Smooth muscle cell (in vitro differentiated cells): Measurements from ENCODE around the gene CXCL5. TPM values are rescaled to one million over a fixed set of nuclear protein-coding genes. Genes with fewer than 3 reads are reported as not detected.

Experiments
- DNase-seq: peaks from one replicate; lab custom pipeline; 2025; ENCODE audit not compliant: unreplicated experiment; lab: John Stamatoyannopoulos, UW
- H2AFZ ChIP-seq: fragments of 200-600 bp; sonication (generic); 2 replicates; pipeline ENCODE4 v1.6.0; 2016; ENCODE audit warnings: antibody characterized with exemption, low read depth, mild to moderate bottlenecking
- H3F3A ChIP-seq: fragments of 200-600 bp; sonication (generic); 2 replicates; pipeline ENCODE4 v1.6.0; 2017; ENCODE audit warnings: antibody characterized with exemption, low read depth
- H3K27ac ChIP-seq: fragments of 200-600 bp; sonication (generic); 2 replicates; pipeline ENCODE4 v1.5.1; 2016; ENCODE audit warnings: low read depth, mild to moderate bottlenecking
- H3K27me3 ChIP-seq: fragments of 200-600 bp; sonication (generic); 2 replicates; pipeline ENCODE4 v1.6.1; 2016; ENCODE audit warnings: low read depth, mild to moderate bottlenecking
- H3K36me3 ChIP-seq: fragments of 200-600 bp; sonication (generic); 2 replicates; pipeline ENCODE4 v1.5.1; 2016; ENCODE audit warnings: low read depth
- H3K4me1 ChIP-seq: fragments of 200-600 bp; sonication (generic); 2 replicates; pipeline ENCODE4 v1.5.1; 2016; ENCODE audit warnings: low read depth
- H3K4me2 ChIP-seq: fragments of 200-600 bp; sonication (generic); 2 replicates; pipeline ENCODE4 v1.6.0; 2016; ENCODE audit warnings: mild to moderate bottlenecking
- H3K4me3 ChIP-seq: fragments of 200-600 bp; sonication (generic); 2 replicates; pipeline ENCODE4 v1.5.1; 2016; ENCODE audit warnings: mild to moderate bottlenecking
- H3K79me2 ChIP-seq: fragments of 200-600 bp; sonication (generic); 2 replicates; pipeline ENCODE4 v1.6.0; 2016; ENCODE audit warnings: low read depth, mild to moderate bottlenecking
- H3K9ac ChIP-seq: fragments of 200-600 bp; sonication (generic); 2 replicates; pipeline ENCODE4 v1.6.0; 2016; ENCODE audit warnings: low read depth
- H3K9me3 ChIP-seq: fragments of 200-600 bp; sonication (generic); replicated peaks from 2 replicates; pipeline ENCODE4 v1.5.1; 2016; ENCODE audit warnings: low read depth
- H4K20me1 ChIP-seq: fragments of 200-600 bp; sonication (generic); 2 replicates; pipeline ENCODE4 v1.6.0; 2016; ENCODE audit warnings: low read depth
- WGBS: methylation state at CpG from one replicate; pipeline ENCODE4 v1.1.7; 2016; ENCODE audit warnings: low lambda C conversion rate; 5-methylcytosine and 5-hydroxymethylcytosine counted together
- polyA plus RNA-seq: library from polyadenylated mRNA; unstranded; fragments of >200 nt; fragmentation: Nextera tagmentation; extraction: Ambion mirVana; gene quantifications from 2 replicates; pipeline ENCODE4 v1.2.1, GENCODE V29; 2016
- total RNA-seq: library from RNA; depleted of rRNA; stranded (reverse); fragments of >200 nt; gene quantifications from 2 replicates; pipeline ENCODE4 v1.2.3, GENCODE V29; 2014
- TF ChIP-seq, protein P1 (sequence below): fragments of 200-600 bp; sonication (generic); IDR thresholded peaks from 2 replicates; pipeline ENCODE4 v1.5.1; 2017; ENCODE audit warnings: borderline replicate concordance, mild to moderate bottlenecking, antibody characterized with exemption; ENCODE audit not compliant: insufficient read depth, poor library complexity, severe bottlenecking

The CXCL5 gene
- total and polyA plus RNA-seq, 2 experiments from 2014 or later: 3.7 to 4.2 TPM

DNA sequence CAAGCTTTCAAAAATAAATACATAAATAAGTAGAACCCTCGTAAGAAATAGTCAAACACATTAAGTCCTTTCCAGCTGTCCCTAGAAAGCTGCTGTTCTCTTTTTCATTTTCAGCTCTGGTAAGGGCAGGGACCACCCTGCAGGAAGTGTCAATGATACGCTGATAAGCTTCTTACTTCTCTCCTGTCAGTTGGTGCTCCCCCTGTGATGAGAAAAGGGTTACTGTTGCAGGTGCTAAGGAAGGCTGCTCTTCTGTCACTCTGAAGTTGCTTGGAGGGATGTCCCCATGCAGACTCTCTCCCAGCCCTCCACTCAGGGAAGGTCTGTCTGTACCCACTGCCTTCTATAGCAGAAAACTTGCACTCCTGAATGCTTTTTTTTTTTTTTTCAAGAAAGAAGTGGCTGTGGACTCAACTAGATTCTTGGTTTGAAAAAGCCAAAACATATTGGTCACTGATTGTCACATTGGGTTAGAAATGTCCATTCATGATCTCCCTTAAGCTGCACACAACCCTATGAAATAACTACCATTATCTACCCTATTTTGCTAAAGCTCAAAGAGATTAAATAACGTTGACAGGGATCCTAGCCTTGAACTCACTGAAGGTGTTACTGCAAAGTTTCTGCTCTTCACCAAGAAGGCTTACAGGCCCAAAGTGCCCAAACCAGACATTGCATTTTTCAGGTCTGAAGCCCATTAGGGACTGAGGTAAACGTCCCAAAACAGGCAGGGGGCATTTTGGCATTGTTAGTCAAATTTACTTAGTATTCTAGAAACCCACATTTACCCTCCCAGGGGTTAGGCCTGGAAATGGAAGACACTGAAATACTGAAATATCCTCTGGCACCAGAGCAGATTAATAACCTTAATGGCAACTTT is 38.8 kb upstream of the CXCL5 start:
- WGBS: 47% methylated on average over 4 of the region's 4 CpGs
- H3K79me2 ChIP-seq: no peaks in the 10 kb centered on the region
- H3K36me3 ChIP-seq: no peaks in the 10 kb centered on the region
- H4K20me1 ChIP-seq: no peaks in the 10 kb centered on the region
- TF ChIP-seq, protein P1, sequence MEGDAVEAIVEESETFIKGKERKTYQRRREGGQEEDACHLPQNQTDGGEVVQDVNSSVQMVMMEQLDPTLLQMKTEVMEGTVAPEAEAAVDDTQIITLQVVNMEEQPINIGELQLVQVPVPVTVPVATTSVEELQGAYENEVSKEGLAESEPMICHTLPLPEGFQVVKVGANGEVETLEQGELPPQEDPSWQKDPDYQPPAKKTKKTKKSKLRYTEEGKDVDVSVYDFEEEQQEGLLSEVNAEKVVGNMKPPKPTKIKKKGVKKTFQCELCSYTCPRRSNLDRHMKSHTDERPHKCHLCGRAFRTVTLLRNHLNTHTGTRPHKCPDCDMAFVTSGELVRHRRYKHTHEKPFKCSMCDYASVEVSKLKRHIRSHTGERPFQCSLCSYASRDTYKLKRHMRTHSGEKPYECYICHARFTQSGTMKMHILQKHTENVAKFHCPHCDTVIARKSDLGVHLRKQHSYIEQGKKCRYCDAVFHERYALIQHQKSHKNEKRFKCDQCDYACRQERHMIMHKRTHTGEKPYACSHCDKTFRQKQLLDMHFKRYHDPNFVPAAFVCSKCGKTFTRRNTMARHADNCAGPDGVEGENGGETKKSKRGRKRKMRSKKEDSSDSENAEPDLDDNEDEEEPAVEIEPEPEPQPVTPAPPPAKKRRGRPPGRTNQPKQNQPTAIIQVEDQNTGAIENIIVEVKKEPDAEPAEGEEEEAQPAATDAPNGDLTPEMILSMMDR: no peak
- peaks cover 27% of the 10 kb centered on the region for H3K27me3 ChIP-seq
- no peak for DNase-seq
- H3K4me1 ChIP-seq: peaks cover 5% of the 10 kb centered on the region
- peak overlapping the region; percentile 88 for H3K4me2 ChIP-seq
- peak overlapping the region; percentile 76 for H3K4me3 ChIP-seq
- H3F3A ChIP-seq: no peaks in the 10 kb centered on the region
- H3K27ac ChIP-seq: no peak overlapping the region
- H3K9ac ChIP-seq: no peak overlapping the region
- H2AFZ ChIP-seq: peak overlapping the region; percentile 95
- H3K9me3 ChIP-seq: no peaks in the 10 kb centered on the region

DNA sequence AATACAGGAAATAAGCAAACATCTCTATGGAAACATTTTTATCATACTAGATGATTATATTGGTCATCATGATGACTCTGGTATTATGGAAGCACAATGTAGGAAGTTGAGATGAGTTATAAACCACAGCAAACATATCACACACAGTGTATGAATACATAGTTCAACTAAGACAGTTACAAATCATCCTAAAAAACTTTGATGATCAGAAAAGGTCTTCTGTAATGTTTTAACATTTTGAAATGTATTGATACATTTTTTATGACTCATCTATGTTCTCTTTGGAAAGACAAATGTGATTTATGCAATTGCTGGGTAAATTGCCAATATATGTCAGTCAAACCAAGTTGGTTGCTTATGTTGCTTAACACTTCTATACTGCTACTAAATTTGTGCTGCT is 35.3 kb upstream of the CXCL5 start:
- no peak overlapping the region for H3K4me2 ChIP-seq
- no peaks in the 10 kb centered on the region for H3F3A ChIP-seq
- no peaks in the 10 kb centered on the region for H3K36me3 ChIP-seq
- H3K9ac ChIP-seq: no peak overlapping the region
- no peak overlapping the region for H3K27ac ChIP-seq
- H3K79me2 ChIP-seq: no peaks in the 10 kb centered on the region
- no peaks in the 10 kb centered on the region for H4K20me1 ChIP-seq
- H3K4me3 ChIP-seq: no peak overlapping the region
- H2AFZ ChIP-seq: no peak overlapping the region
- H3K9me3 ChIP-seq: no peaks in the 10 kb centered on the region
- no peaks in the 10 kb centered on the region for H3K4me1 ChIP-seq
- TF ChIP-seq, protein P1: no peak
- peaks cover 18% of the 10 kb centered on the region for H3K27me3 ChIP-seq
- DNase-seq: no peak

DNA sequence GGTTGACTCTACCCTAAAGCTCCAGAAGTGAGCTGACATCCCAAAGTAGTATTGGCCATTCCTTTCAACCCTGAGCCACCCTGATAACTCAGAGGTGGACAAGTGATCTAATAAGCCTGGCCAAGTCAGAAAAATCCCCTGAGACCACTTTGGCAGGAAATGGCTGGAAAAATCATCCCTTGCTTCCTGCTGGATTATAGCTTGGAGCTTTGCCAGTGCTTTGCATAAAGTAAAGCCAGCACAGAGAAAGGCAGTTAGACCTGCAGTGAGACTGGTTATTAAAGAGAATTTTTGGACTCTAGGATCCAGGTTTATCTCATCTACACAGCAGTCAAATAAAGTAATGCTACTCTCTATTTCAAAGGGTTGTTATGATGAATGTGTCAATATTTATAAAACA is 33.6 kb upstream of the CXCL5 start:
- Histone ChIP-seq H3K79me2 (no peaks in the 10 kb centered on the region), H3K4me2 (peak overlapping the region; percentile 42), H2AFZ (no peak overlapping the region), H3K4me3 (no peak overlapping the region), H3K9ac (no peak overlapping the region), H4K20me1 (no peaks in the 10 kb centered on the region), H3K27me3 (peaks cover 10% of the 10 kb centered on the region), H3F3A (no peaks in the 10 kb centered on the region), H3K27ac (no peak overlapping the region), H3K4me1 (no peaks in the 10 kb centered on the region), H3K9me3 (no peaks in the 10 kb centered on the region), H3K36me3 (no peaks in the 10 kb centered on the region)
- DNase-seq: no peak
- TF ChIP-seq, protein P1: no peak

DNA sequence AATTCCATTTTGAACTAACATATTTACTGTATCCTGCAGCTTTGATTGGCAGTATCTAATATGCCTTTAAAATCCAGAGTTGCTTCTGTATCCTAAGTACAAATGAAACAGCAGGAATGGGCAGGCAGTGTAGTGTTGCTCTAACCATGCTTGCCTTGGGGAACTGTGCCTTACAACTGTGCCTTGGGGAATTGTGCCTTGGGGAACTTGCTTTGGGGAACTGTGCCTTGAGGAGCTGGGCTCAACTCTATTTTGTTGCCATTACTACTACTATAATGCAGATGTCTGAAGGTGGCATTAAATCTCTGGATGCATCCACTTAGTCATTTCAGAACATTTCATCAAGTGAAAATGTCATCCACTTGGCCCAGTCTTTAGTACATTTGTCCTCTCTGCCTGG is 33.1 kb upstream of the CXCL5 start:
- no peaks in the 10 kb centered on the region for H3K36me3 ChIP-seq
- H3K27ac ChIP-seq: no peak overlapping the region
- no peaks in the 10 kb centered on the region for H3K4me1 ChIP-seq
- peaks cover 5% of the 10 kb centered on the region for H3K27me3 ChIP-seq
- no peak overlapping the region for H3K4me3 ChIP-seq
- DNase-seq: no peak
- H3K4me2 ChIP-seq: peak overlapping the region; percentile 42
- no peaks in the 10 kb centered on the region for H3K79me2 ChIP-seq
- no peak overlapping the region for H2AFZ ChIP-seq
- TF ChIP-seq, protein P1: no peak
- H3K9me3 ChIP-seq: no peaks in the 10 kb centered on the region
- H3K9ac ChIP-seq: no peak overlapping the region
- no peaks in the 10 kb centered on the region for H4K20me1 ChIP-seq
- H3F3A ChIP-seq: no peaks in the 10 kb centered on the region
